ACC112 (cell line): ENCODE measurements around the gene RHEX.
"Not testable (repeated sequence)": the region's sequence is repeated elsewhere in the genome, so short reads cannot be mapped to it uniquely, and the experiment has no call there.

Experiments used
- H2AFZ ChIP-seq: fragments of 200-600 bp; sonication (generic); one replicate; pipeline ENCODE4 v1.6.0; 2017; ENCODE audit warnings: antibody characterized with exemption, low read length; ENCODE audit not compliant: unreplicated experiment
- H3K27ac ChIP-seq: fragments of 200-600 bp; sonication (generic); 2 replicates; pipeline ENCODE4 v1.5.1; 2014; ENCODE audit warnings: low read depth, mild to moderate bottlenecking, antibody characterized with exemption, low read length, moderate library complexity
- H3K27me3 ChIP-seq: fragments of 200-600 bp; sonication (generic); 2 replicates; pipeline ENCODE4 v1.6.1; 2014; ENCODE audit warnings: mild to moderate bottlenecking, antibody characterized with exemption, low read length, moderate library complexity, mixed read lengths; ENCODE audit not compliant: insufficient read depth
- H3K36me3 ChIP-seq: fragments of 200-600 bp; sonication (generic); 2 replicates; pipeline ENCODE4 v1.6.1; 2016; ENCODE audit warnings: mild to moderate bottlenecking, antibody characterized with exemption, low read length, moderate library complexity, mixed read lengths; ENCODE audit not compliant: insufficient read depth
- H3K4me1 ChIP-seq: fragments of 200-600 bp; sonication (generic); one replicate; pipeline ENCODE4 v1.6.1; 2016; ENCODE audit warnings: low read length, mixed read lengths; ENCODE audit not compliant: insufficient read depth, unreplicated experiment, control insufficient read depth
- H3K4me3 ChIP-seq: fragments of 200-600 bp; sonication (generic); 2 replicates; pipeline ENCODE4 v1.5.1; 2014; ENCODE audit warnings: mild to moderate bottlenecking, low read depth, low read length
- H3K79me2 ChIP-seq: fragments of 200-600 bp; sonication (generic); one replicate; pipeline ENCODE4 v1.6.0; 2016; ENCODE audit warnings: low read length; ENCODE audit not compliant: control insufficient read depth, unreplicated experiment, insufficient read depth

RHEX gene, protein sequence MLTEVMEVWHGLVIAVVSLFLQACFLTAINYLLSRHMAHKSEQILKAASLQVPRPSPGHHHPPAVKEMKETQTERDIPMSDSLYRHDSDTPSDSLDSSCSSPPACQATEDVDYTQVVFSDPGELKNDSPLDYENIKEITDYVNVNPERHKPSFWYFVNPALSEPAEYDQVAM

DNA sequence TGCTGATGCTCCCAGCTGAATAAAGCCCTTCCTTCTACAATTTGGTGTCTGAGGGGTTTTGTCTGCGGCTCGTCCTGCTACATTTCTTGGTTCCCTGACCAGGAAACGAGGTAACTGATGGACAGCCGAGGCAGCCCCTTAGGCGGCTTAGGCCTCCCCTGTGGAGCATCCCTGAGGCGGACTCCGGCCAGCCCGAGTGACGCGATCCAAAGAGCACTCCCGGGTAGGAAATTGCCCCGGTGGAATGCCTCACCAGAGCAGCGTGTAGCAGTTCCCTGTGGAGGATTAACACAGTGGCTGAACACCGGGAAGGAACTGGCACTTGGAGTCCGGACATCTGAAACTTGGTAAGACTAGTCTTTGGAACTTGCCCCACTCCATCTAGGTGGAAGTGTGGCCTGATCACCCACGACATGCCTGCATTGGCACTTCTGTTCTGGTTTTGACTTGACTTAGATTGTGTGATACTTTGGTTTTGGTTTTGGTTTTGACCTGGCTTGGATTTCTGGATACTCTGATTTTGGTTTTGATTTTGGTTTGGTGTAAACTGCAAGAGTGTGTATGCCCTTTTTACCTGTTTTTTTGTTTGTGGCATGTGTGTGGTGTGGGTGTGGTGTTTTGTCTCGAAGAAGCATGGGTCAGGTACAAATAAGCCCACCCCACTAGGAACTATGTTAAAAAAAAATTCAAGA lies at the start of gene RHEX:
Gene RHEX, plus strand, starts transcription at position 255 of the 692 bp plus-strand sequence. CDS start 44,656 bp downstream, outside the sequence.
- H2AFZ ChIP-seq: peak within 1 kb of the TSS; percentile 21
- not testable (repeated sequence) for H3K27me3 ChIP-seq, H3K79me2 ChIP-seq, H3K27ac ChIP-seq, H3K4me3 ChIP-seq, H3K4me1 ChIP-seq, H3K36me3 ChIP-seq

DNA sequence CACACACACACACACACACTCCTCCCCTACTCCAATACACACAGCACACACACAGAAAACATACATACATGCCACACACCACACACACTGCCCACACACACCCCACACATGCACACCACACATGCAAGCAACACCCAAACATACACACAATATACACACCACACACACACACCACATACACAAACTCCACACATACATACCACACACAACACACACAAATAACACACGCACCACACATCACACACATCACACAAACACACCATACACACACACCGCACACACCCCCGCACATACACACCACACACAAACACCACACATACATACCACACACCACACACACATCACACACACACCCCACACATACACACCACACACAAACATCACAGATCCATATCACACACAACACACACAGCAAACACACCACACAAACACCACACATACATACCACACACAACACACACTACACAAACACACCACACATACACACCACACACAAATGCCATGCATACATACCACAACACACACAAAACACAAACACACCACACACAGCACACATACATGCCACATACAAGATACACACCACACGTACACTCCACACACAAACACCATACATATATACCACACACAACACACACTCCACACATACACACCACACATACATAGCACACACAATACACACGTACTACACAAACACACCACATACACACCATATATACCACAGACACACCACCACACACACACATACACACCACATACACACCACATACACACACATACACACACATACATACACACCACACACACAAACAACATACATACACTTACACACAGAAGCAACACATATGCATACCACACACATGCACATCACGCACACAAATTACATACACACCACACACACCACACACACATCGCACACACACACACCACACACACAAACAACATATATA lies 48.8 kb upstream of the RHEX start:
- Histone ChIP-seq H3K36me3 (peaks cover 3% of the 10 kb centered on the region; the same call in 1 of the 2 replicates), H3K4me1 (peaks cover 34% of the 10 kb centered on the region), H3K27me3 (no peaks in the 10 kb centered on the region), H3K27ac (peak overlapping the region; percentile 46; the same call in 1 of the 2 replicates), H3K79me2 (no peaks in the 10 kb centered on the region), H2AFZ (no peak overlapping the region), H3K4me3 (peak overlapping the region; percentile 75; the same call in 1 of the 2 replicates)

DNA sequence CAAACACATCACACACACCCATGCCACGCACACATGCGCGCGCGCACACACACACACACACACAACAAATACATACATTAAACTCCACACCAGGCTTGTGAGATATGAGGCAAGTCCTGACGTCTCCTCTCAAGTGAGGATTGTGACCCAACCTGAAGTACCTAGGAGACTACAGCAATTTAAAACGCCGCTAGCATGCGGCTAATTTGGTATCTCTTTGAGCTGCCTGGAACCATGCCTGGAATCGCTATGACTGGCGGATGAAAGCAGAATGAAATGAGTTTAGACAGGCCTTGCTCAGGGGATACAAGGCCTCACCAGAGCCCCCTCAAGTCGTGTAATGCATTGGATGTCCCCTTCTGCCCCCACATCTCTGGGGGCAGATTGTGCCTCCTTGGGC lies 48.1 kb upstream of the RHEX start:
- no peak overlapping the region for H3K4me3 ChIP-seq
- no peaks in the 10 kb centered on the region for H3K79me2 ChIP-seq
- peaks cover 34% of the 10 kb centered on the region for H3K4me1 ChIP-seq
- no peak overlapping the region for H2AFZ ChIP-seq
- no peak overlapping the region for H3K27ac ChIP-seq
- no peaks in the 10 kb centered on the region for H3K36me3 ChIP-seq
- no peaks in the 10 kb centered on the region for H3K27me3 ChIP-seq

DNA sequence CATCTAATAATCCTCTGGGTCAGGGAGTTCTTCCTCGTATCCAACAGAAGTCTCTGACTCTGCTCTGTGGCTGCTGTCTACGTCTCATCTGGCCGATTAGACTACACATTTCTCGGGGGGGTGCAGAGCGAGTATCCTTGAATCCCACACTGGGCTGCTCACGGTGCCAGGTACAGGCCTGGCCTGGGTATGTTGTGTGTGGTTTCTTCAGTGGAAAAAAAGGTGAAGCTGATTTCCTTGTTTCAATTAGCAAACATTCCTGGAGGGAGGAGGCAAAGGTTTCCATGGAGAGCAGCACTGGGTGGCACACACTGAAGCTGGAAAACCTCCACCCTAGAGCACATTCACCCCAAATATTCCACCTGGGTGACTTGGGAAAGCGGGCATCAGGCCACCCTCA lies 47.7 kb upstream of the RHEX start:
- Histone ChIP-seq H2AFZ (no peak overlapping the region), H3K4me3 (no peak overlapping the region), H3K27ac (no peak overlapping the region), H3K27me3 (no peaks in the 10 kb centered on the region), H3K36me3 (no peaks in the 10 kb centered on the region), H3K4me1 (peaks cover 33% of the 10 kb centered on the region), H3K79me2 (no peaks in the 10 kb centered on the region)

DNA sequence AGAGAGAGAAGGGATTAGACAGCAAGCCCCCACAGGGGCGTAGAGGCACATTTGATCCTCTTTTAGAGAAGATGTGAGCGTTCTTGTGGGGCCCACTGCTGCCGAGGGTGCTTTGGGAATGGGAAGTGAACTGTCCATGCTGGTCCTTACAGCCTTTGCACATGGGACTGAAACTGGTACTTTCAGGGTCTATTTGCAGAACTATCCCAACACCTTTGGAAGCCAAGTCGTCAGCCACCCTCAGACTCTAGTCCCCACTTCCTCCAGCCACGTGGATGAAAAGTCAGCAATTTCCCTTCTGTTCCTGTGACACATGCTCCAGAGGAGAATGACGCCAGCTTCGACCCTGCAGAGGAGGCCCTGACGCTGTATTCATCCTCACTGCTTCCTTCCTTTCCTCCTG lies 47.2 kb upstream of the RHEX start:
- no peak overlapping the region for H2AFZ ChIP-seq
- peaks cover 28% of the 10 kb centered on the region for H3K4me1 ChIP-seq
- no peak overlapping the region for H3K4me3 ChIP-seq
- H3K27ac ChIP-seq: no peak overlapping the region
- H3K36me3 ChIP-seq: no peaks in the 10 kb centered on the region
- H3K79me2 ChIP-seq: no peaks in the 10 kb centered on the region
- H3K27me3 ChIP-seq: no peaks in the 10 kb centered on the region

DNA sequence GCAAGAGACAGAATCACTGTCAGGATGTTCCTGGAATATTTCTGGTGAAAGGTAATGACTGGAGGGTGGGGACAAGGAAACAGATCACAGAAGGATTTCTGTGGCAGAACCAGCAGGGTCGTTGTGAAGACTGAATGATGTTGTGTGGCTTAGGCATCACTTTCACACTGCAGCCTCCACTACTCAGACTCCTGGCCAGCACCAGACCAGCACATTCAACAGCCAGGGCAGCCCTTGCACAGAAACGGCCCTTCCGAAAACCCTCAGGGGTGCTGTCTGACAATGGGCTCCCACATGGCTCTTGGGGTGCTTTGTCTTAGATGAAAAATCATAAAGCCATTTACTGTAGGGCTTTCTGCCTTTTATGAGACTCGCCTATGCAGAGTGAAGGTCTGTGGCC lies 46.0 kb upstream of the RHEX start:
- no peaks in the 10 kb centered on the region for H3K27me3 ChIP-seq
- no peak overlapping the region for H2AFZ ChIP-seq
- H3K4me1 ChIP-seq: peaks cover 20% of the 10 kb centered on the region
- no peaks in the 10 kb centered on the region for H3K36me3 ChIP-seq
- no peak overlapping the region for H3K4me3 ChIP-seq
- no peak overlapping the region for H3K27ac ChIP-seq
- no peaks in the 10 kb centered on the region for H3K79me2 ChIP-seq

DNA sequence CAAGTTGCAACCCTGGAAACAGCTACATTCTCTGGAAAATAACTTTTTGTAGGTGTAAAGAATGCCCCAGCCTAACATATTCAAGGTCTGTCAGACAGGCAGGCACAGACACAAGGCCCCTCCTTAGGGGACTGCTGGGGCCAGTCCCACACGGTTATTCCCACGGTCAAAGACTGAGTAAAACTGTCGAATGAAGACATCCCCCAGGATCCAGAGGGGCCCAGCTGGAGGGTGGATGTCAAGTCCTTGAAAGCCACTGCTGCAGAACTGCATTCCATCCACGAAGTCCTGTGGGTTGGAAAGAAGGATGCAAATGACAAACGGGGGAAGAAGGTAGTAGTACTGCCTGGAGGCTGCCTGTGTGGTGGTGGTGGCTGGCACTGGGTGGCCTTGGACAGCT lies 42.9 kb upstream of the RHEX start:
- Histone ChIP-seq H3K36me3 (no peaks in the 10 kb centered on the region), H3K27ac (no peak overlapping the region), H3K79me2 (no peaks in the 10 kb centered on the region), H3K4me1 (no peaks in the 10 kb centered on the region), H3K27me3 (no peaks in the 10 kb centered on the region), H2AFZ (no peak overlapping the region), H3K4me3 (no peak overlapping the region)

DNA sequence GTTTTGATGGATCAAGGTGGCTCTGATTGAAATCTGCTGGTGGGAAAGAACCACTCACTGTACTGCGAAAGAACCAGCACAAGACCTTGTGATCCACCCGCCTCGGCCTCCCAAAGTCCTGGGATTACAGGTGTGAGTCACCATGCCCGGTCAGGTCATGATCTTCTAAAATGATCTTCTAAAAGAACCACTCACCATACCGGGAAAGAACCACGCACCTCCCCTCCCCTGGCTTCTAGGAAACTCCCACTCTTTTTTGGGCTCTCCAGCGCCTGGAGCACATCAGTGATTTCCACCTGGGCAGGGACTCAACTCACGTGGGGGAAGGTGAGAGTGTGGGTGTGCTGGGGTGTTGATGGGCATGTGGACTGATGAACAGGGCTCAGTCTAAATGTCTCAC lies 41.9 kb upstream of the RHEX start:
- Histone ChIP-seq H3K27me3 (no peaks in the 10 kb centered on the region), H3K4me3 (no peak overlapping the region), H3K36me3 (no peaks in the 10 kb centered on the region), H3K4me1 (no peaks in the 10 kb centered on the region), H3K79me2 (no peaks in the 10 kb centered on the region), H3K27ac (no peak overlapping the region), H2AFZ (no peak overlapping the region)

DNA sequence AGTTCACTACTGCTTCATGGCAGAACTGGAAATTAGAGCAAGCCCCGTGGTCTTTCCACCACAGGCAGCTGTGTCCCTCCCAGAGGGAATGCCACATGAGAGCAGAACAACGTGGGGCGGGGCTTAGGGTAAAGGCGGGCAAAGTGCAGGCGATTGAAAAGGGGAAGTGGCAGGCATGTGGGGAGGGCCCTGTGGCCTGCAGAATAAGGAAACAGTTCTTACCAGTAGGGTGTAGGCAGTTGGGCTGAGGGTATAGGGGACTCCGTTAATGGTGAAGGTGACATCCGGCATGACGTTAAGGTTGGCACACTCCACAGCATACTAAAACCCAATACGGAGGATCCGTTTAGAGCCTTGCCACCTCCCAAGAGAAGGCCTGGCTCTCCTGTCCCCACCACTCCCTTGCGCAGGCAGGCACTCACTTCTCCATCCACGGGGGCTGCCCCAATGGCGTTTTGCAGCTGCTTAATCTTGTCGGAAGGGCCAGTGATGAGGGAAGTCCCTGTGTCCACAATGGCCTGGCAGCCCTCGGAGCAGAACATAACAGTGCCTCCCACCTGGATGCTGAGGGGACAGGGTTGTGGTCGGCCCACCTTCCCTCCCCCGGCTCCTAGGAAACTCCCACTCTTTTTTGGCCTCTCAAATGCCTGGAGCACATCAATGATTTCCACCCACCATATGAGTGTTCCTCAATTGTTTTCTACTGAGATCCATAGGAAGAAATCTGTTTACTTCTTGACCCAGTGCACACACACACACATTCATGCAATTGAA lies 40.7 kb upstream of the RHEX start:
- Histone ChIP-seq H3K4me3 (no peak overlapping the region), H3K4me1 (no peaks in the 10 kb centered on the region), H3K79me2 (no peaks in the 10 kb centered on the region), H3K27ac (no peak overlapping the region), H2AFZ (no peak overlapping the region), H3K27me3 (no peaks in the 10 kb centered on the region), H3K36me3 (no peaks in the 10 kb centered on the region)
